ENCODE results near the gene TRABD2A.

GRCh38 chr2:84856787-84857186 lies 24.1 kb downstream of the TRABD2A start:
- TF ChIP-seq CTCF (IDR thresholded peaks at IDR 0.05; ENCODE audit: low read depth, low read length) (no peak), MAX (IDR thresholded peaks at IDR 0.05; ENCODE audit: low read depth, low read length) (no peak), POLR2A (IDR thresholded peaks at IDR 0.05; ENCODE audit: extremely low read depth, insufficient read length) (no peak)
